ENCODE results near the gene MAST2.

GRCh38 chr1:46070164-46070814, 266.9 kb downstream of the MAST2 start:
- TF ChIP-seq, protein P1, sequence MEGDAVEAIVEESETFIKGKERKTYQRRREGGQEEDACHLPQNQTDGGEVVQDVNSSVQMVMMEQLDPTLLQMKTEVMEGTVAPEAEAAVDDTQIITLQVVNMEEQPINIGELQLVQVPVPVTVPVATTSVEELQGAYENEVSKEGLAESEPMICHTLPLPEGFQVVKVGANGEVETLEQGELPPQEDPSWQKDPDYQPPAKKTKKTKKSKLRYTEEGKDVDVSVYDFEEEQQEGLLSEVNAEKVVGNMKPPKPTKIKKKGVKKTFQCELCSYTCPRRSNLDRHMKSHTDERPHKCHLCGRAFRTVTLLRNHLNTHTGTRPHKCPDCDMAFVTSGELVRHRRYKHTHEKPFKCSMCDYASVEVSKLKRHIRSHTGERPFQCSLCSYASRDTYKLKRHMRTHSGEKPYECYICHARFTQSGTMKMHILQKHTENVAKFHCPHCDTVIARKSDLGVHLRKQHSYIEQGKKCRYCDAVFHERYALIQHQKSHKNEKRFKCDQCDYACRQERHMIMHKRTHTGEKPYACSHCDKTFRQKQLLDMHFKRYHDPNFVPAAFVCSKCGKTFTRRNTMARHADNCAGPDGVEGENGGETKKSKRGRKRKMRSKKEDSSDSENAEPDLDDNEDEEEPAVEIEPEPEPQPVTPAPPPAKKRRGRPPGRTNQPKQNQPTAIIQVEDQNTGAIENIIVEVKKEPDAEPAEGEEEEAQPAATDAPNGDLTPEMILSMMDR (IDR thresholded peaks at IDR 0.05): no peak
- TF ChIP-seq POLR2A (IDR thresholded peaks at IDR 0.05): no peak

All from lower leg skin (tissue), 3 donors.